Keratinocyte (primary cell): Measurements from ENCODE around the gene CCDC85B. TPM values are rescaled to one million over a fixed set of nuclear protein-coding genes. Genes with fewer than 3 reads are reported as not detected.

Experiments
- DNase-seq: peaks from one replicate; pipeline ENCODE4 v3.0.0-alpha.2; 2011; ENCODE audit warnings: low read depth, missing footprints, low spot score
- FAIRE-seq: peaks from 2 replicates; lab custom pipeline; 2011; peaks lifted over from hg19 to GRCh38; lab: Jason Lieb, UNC
- H2AFZ ChIP-seq: 2 replicates; pipeline ENCODE4 v1.6.0; 2012; ENCODE audit warnings: low read length, control low read depth, inconsistent platforms; ENCODE audit not compliant: control insufficient read depth
- H3K27ac ChIP-seq: 2 replicates; pipeline ENCODE4 v1.5.1; 2011; ENCODE audit warnings: low read length; ENCODE audit not compliant: control insufficient read depth, insufficient read depth
- H3K27me3 ChIP-seq: 3 replicates; pipeline ENCODE4 v1.6.0; 2011; ENCODE audit warnings: low read length; ENCODE audit not compliant: control insufficient read depth, insufficient read depth; ENCODE audit errors: extremely low read depth
- H3K36me3 ChIP-seq, 2 experiments: 2 replicates in 1 of 2; 3 replicates in 1 of 2; pipeline ENCODE4 v1.5.1; 2011; ENCODE audit warnings: low read length in 2 of 2, mild to moderate bottlenecking in 1 of 2; ENCODE audit not compliant: control insufficient read depth in 2 of 2, insufficient read depth in 2 of 2; ENCODE audit errors: extremely low read depth in 1 of 2
- H3K4me1 ChIP-seq: 3 replicates; pipeline ENCODE4 v1.5.1; 2011; ENCODE audit warnings: low read length; ENCODE audit not compliant: control insufficient read depth, insufficient read depth; ENCODE audit errors: extremely low read depth
- H3K4me2 ChIP-seq: 3 replicates; pipeline ENCODE4 v1.6.0; 2011; ENCODE audit warnings: low read depth, low read length; ENCODE audit not compliant: control insufficient read depth, insufficient read depth; ENCODE audit errors: extremely low read depth
- H3K4me3 ChIP-seq, 3 experiments: fragments of 200-600 bp in 1 of 3; sonication (generic) in 1 of 3; 2 replicates in 2 of 3; 3 replicates in 1 of 3; pipeline ENCODE4 v1.5.1; 2011 to 2016; ENCODE audit warnings: low read length in 3 of 3, mild to moderate bottlenecking in 3 of 3, control low read depth in 2 of 3, inconsistent platforms in 1 of 3, low read depth in 1 of 3, mixed read lengths in 1 of 3, mixed run types in 1 of 3, moderate library complexity in 1 of 3; ENCODE audit not compliant: control insufficient read depth in 2 of 3, insufficient read depth in 2 of 3; ENCODE audit errors: extremely low read depth in 1 of 3
- H3K79me2 ChIP-seq: 2 replicates; pipeline ENCODE4 v1.6.0; 2012; ENCODE audit warnings: low read length; ENCODE audit not compliant: control insufficient read depth, insufficient read depth
- H3K9ac ChIP-seq: 3 replicates; pipeline ENCODE4 v1.6.0; 2011; ENCODE audit warnings: low read length; ENCODE audit not compliant: control insufficient read depth, insufficient read depth; ENCODE audit errors: extremely low read depth
- H3K9me1 ChIP-seq: 3 replicates; pipeline ENCODE4 v1.6.0; 2011; ENCODE audit warnings: low read length; ENCODE audit not compliant: control insufficient read depth, insufficient read depth; ENCODE audit errors: extremely low read depth
- H3K9me3 ChIP-seq: 2 replicates; pipeline ENCODE4 v1.5.1; 2012; ENCODE audit warnings: low read depth, low read length; ENCODE audit not compliant: control insufficient read depth
- H4K20me1 ChIP-seq: 3 replicates; pipeline ENCODE4 v1.6.0; 2011; ENCODE audit warnings: low read length; ENCODE audit not compliant: control insufficient read depth, insufficient read depth; ENCODE audit errors: extremely low read depth
- EZH2 ChIP-seq: IDR thresholded peaks from one replicate; pipeline ENCODE4 v1.6.1; 2012; ENCODE audit warnings: inconsistent platforms, mild to moderate bottlenecking, low read length, moderate library complexity
- dilution Hi-C: fragments of 300-500 bp; cut with MboI; formaldehyde crosslinking; loops from one replicate; pipeline ENCODE4 v1.7.0; 2020; ENCODE audit warnings: low sequenced_read_pairs; ENCODE audit not compliant: extremely low pct_ligation_motif_present
- polyA plus RNA-seq, 5 experiments: library from polyadenylated mRNA; depleted of rRNA in 3 of 5; stranded (reverse) in 3 of 5; stranded (forward) in 1 of 5; unstranded in 1 of 5; fragments of >200 nt; gene quantifications; 1 replicate in 1 of 5; 2 replicates in 3 of 5; 3 replicates in 1 of 5; pipeline versions ENCODE4 v1.2.1 to v1.2.3, GENCODE V29; 2011 to 2012; ENCODE audit warnings: missing spikeins in 2 of 5, low read depth in 1 of 5, low replicate concordance in 1 of 5
- TF ChIP-seq, protein P1 (sequence below), 3 experiments: IDR thresholded peaks in 1 of 3; conservative IDR thresholded peaks in 1 of 3; optimal IDR thresholded peaks in 1 of 3; 2 replicates in 2 of 3; 3 replicates in 1 of 3; pipeline versions ENCODE3 to v1.5.1; 2011; ENCODE audit warnings: low read length in 3 of 3, mild to moderate bottlenecking in 3 of 3, moderate library complexity in 2 of 3, control low read depth in 1 of 3, inconsistent platforms in 1 of 3; ENCODE audit not compliant: insufficient read depth in 2 of 3; ENCODE audit errors: extremely low read depth in 1 of 3

CCDC85B gene
- polyA plus RNA-seq, 1 donor (not counting 4 experiments of a cell fraction or from before 2014, with no cell fraction given) = 4.1 TPM

DNA sequence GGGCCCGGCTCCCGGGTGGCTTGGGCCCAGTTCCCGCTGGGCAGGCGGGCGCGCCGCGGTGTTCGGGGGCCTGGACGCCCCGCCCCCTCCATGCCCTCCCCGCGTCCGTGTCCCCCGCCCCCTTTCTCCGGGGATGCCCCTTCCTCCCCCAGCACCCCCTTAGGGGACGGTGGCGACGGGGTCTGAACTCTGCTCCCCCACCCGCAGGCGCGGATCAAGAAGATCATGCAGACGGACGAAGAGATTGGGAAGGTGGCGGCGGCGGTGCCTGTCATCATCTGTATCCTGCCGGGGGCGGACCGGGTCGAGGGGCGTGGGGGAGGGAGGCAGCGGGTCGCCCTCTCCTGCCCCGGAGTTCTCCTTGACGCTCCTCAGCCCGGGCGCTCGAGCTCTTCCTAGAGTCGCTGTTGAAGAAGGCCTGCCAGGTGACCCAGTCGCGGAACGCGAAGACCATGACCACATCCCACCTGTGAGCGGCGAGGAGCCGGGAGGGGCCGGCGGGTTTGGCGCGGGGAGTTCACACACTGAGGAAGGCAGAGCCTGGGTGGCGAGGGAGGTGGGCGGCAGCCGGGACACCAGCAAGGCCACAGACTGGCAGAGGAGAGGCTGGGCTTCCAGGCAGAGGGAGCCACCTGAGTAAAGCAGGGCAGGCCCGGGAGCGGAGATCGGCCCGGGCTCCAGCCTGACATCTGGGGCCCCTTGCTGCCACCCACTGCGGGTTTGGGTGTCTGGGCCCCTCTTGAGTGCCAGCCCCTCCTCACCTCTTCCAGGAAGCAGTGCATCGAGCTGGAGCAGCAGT lies 29.3 kb downstream of the CCDC85B start:
- dilution Hi-C loops = no loop called here
- Histone ChIP-seq H3K9me3 (no peaks in the 10 kb centered on the region), H3K27ac (peak overlapping the region; percentile 61), H3K36me3 (peaks cover 6 to 22% of the 10 kb centered on the region in 2 experiments), H3K79me2 (peaks cover 47% of the 10 kb centered on the region), H3K27me3 (no peaks in the 10 kb centered on the region), H2AFZ (peak overlapping the region; percentile 55), H3K4me1 (peaks cover 52% of the 10 kb centered on the region), H3K9ac (peak overlapping the region; percentile 80), H3K9me1 (no peaks in the 10 kb centered on the region), H3K4me2 (peak overlapping the region; percentile 95), H3K4me3 (peak overlapping the region; percentile 77 to 92 (median 80)), H4K20me1 (no peaks in the 10 kb centered on the region)
- TF ChIP-seq EZH2 = no peak
- TF ChIP-seq, protein P1, sequence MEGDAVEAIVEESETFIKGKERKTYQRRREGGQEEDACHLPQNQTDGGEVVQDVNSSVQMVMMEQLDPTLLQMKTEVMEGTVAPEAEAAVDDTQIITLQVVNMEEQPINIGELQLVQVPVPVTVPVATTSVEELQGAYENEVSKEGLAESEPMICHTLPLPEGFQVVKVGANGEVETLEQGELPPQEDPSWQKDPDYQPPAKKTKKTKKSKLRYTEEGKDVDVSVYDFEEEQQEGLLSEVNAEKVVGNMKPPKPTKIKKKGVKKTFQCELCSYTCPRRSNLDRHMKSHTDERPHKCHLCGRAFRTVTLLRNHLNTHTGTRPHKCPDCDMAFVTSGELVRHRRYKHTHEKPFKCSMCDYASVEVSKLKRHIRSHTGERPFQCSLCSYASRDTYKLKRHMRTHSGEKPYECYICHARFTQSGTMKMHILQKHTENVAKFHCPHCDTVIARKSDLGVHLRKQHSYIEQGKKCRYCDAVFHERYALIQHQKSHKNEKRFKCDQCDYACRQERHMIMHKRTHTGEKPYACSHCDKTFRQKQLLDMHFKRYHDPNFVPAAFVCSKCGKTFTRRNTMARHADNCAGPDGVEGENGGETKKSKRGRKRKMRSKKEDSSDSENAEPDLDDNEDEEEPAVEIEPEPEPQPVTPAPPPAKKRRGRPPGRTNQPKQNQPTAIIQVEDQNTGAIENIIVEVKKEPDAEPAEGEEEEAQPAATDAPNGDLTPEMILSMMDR (optimal IDR thresholded peaks at IDR 0.05 in 1 of 3, IDR thresholded peaks at IDR 0.05 in 1 of 3, conservative IDR thresholded peaks at IDR 0.05 in 1 of 3; ENCODE audit: extremely low read depth in 1 of 3, insufficient read depth in 2 of 3, low read length in 3 of 3) = no peak
- DNase-seq (no peak), FAIRE-seq (no peak)

DNA sequence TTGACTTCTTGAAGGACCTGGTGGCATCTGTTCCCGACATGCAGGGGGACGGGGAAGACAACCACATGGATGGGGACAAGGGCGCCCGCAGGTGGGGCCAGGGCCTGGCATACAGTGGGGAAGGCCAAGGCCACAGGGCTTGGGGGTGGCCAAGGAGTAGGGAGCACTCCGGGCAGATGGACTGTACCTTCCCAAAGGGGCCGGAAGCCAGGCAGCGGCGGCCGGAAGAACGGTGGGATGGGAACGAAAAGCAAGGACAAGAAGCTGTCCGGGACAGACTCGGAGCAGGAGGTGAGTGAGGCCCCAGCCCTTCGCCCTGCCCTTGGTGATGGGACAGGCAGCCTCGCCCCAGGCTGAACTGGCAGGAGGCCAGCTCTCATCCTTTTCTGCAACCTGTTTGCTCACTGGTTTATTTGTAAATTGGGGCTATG lies 29.9 kb downstream of the CCDC85B start:
- peak overlapping the region; percentile 80 for H3K9ac ChIP-seq
- no peaks in the 10 kb centered on the region for H4K20me1 ChIP-seq
- peaks cover 43% of the 10 kb centered on the region for H3K79me2 ChIP-seq
- no peaks in the 10 kb centered on the region for H3K9me3 ChIP-seq
- H3K4me2 ChIP-seq = peak overlapping the region; percentile 95
- peaks cover 46% of the 10 kb centered on the region for H3K4me1 ChIP-seq
- FAIRE-seq (no peak), DNase-seq (no peak)
- peak overlapping the region; percentile 77 to 92 (median 80) for H3K4me3 ChIP-seq
- dilution Hi-C loops = no loop called here
- no peaks in the 10 kb centered on the region for H3K9me1 ChIP-seq
- no peak for TF ChIP-seq EZH2
- TF ChIP-seq, protein P1 (optimal IDR thresholded peaks at IDR 0.05 in 1 of 3, IDR thresholded peaks at IDR 0.05 in 1 of 3, conservative IDR thresholded peaks at IDR 0.05 in 1 of 3; ENCODE audit: extremely low read depth in 1 of 3, insufficient read depth in 2 of 3, low read length in 3 of 3) = no peak
- no peaks in the 10 kb centered on the region for H3K27me3 ChIP-seq
- peak overlapping the region; percentile 61 for H3K27ac ChIP-seq
- H3K36me3 ChIP-seq = peaks cover 6 to 23% of the 10 kb centered on the region in 2 experiments
- no peak overlapping the region for H2AFZ ChIP-seq
